HG03342 (cell line): ENCODE data around the gene MAP2K2.

Source experiments
- ATAC-seq: cut with Tn5 transposase; IDR thresholded peaks from one replicate; pipeline ENCODE4 v1.9.1; 2021; ENCODE audit warnings: mild to moderate bottlenecking, moderate library complexity; ENCODE audit not compliant: unreplicated experiment

MAP2K2 gene

GRCh38 chr19:4046946-4047683 is 76.8 kb downstream of the MAP2K2 start:
- ATAC-seq: no peak

DNA sequence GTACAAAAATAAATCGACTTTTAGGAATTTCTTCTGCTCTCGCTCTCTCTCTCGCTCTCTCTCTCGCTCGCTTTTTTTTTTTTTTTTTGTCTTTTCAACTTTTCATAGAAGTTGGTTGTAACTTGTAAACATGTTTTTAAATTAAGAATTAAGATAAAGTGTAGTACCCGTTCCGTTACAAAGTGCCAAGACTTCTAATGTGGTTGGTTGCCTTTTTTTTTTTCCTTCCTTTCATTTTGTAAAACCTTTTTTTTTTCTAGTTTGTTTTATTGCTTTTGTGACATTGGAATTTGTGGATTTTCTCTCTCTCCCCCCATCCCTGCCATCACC is 77.6 kb downstream of the MAP2K2 start:
- ATAC-seq: no peak

GRCh38 chr19:4045597-4046361 is 78.1 kb downstream of the MAP2K2 start:
- ATAC-seq: no peak

DNA sequence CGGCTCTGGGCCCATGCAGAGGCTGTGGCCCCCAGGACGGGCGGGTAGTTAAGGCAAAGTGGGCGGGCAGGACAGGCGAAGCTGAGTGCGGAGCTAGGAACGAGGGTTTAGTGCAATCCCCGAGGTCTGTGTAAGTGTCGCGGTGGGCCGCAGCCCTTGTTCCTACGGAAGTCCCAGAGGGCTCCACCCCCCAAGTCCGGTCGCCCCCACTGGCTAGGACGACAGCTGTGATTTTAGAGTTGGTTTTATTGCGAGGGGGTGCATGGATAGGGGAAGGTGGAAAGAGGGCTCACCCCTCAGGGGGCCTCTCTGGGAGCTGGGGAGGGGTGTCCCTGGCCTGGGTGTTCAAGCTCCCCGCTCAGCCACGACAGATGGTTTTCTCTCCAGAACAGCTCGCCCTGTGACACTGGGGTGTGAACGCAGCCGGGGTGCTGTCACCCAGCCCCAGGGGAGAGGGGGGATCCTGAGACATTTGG is 78.9 kb downstream of the MAP2K2 start:
- no peak for ATAC-seq

DNA sequence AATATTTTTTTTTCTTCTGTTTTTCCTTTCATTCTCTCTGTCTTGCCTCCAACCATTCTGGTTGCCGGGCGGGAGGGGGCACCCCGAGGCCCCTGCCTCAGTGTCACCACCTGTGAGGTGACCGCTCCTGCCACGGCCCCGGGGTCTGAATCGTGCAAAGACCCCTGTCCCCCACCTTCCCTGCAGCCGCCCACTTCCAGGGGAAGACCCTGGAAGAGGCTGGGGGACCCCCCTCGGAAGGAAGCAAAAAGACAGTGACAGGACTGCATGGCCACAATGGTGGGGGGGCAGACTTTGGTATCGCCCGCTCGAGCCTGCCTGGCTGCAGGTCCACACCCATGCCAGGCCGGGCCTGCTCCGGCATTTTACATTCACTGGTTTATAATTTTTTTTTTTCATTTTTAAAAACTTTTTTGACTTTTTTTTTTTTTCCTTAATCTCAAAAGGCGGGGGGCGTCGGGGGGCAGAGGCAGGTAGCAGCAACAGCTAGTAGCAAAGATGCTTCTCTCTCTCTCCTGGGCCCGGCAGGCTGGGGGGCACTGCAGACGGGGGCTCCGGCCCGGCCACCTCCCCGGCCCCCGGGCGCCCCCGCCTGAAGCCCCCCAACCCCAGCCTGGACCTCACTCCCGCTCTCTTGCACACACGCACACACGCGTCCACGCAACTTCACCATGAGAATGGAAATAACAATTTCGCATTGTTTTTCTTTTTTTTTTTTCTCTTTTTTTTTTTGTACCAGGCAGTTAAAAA is 79.8 kb downstream of the MAP2K2 start:
- ATAC-seq: no peak

GRCh38 chr19:4043401-4043800 is 80.5 kb downstream of the MAP2K2 start:
- no peak for ATAC-seq

DNA sequence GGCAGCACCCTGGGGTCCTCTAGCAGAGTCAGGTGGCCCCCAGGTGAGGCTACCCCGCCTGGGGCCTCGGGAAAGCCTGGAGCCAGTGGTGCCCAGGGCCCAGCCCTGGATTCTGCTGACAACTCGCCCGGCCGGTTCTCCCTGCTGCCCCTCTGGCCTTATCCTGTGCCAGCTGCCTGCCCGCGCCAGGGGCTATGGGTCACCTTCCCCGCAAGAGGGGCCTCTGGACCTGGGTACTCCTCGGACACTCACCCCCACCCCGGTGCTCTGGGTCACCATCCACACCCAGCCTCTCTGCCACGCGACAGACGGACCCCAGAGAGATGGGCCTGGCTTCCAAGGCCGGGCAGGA is 81.2 kb downstream of the MAP2K2 start:
- ATAC-seq: no peak

- ATAC-seq: no peak
Observed at GRCh38 chr19:4042064-4042730, 81.7 kb downstream of the MAP2K2 start.
